GM18507 (cell line): Measurements from ENCODE around the gene SLC1A5.

Experiments
- DNase-seq: peaks from one replicate; pipeline ENCODE4 v3.0.0; 2011; ENCODE audit warnings: low read depth; ENCODE audit not compliant: insufficient read length; ENCODE audit errors: extremely low spot score
- FAIRE-seq: peaks from 2 replicates; lab custom pipeline; 2011; peaks lifted over from hg19 to GRCh38; lab: Jason Lieb, UNC

Gene SLC1A5

GRCh38 chr19:46748325-46749109 lies 39.9 kb downstream of the SLC1A5 start:
- FAIRE-seq = peak; percentile 69

GRCh38 chr19:46746281-46747057 lies 41.9 kb downstream of the SLC1A5 start, which contains the start of gene STRN4:
Gene STRN4 (minus strand): TSS chr19:46746450. CDS start chr19:46746430, 20 bp downstream.
- FAIRE-seq = no peak
- peak; percentile 80 for DNase-seq

More at GRCh38 chr19:46748325-46749109, 39.9 kb downstream of the SLC1A5 start:
- no peak for DNase-seq

- DNase-seq = no peak
- no peak for FAIRE-seq
These were observed 42.7 kb downstream of the SLC1A5 start, which contains the start of gene FKRP for GRCh38 chr19:46745521-46746280. Gene FKRP (plus strand): TSS chr19:46746057. CDS start chr19:46755451, 9,394 bp downstream.

GRCh38 chr19:46745030-46745429 lies 43.4 kb downstream of the SLC1A5 start:
- DNase-seq (no peak), FAIRE-seq (no peak)

- DNase-seq (no peak), FAIRE-seq (no peak)
These were observed 44.2 kb downstream of the SLC1A5 start for GRCh38 chr19:46744005-46744691.

- DNase-seq (no peak), FAIRE-seq (peak; percentile 61)
These were observed 45.4 kb downstream of the SLC1A5 start for GRCh38 chr19:46742926-46743480.

- DNase-seq (no peak), FAIRE-seq (no peak)
These were observed 46.9 kb downstream of the SLC1A5 start for GRCh38 chr19:46741447-46741846.

- no peak for DNase-seq
- no peak for FAIRE-seq
These were observed 49.1 kb downstream of the SLC1A5 start for GRCh38 chr19:46739290-46739771.

- no peak for FAIRE-seq
- DNase-seq = no peak
These were observed 50.6 kb downstream of the SLC1A5 start for GRCh38 chr19:46737761-46738171.

GRCh38 chr19:46737298-46737654 lies 51.1 kb downstream of the SLC1A5 start:
- DNase-seq = no peak
- no peak for FAIRE-seq

- DNase-seq = no peak
- no peak for FAIRE-seq
These were observed 51.7 kb downstream of the SLC1A5 start for GRCh38 chr19:46736531-46737297.

- FAIRE-seq (no peak), DNase-seq (no peak)
These were observed 54.6 kb downstream of the SLC1A5 start for GRCh38 chr19:46733690-46734292.

- FAIRE-seq (no peak), DNase-seq (no peak)
These were observed 55.3 kb downstream of the SLC1A5 start for GRCh38 chr19:46732966-46733689.

GRCh38 chr19:46732172-46732938 lies 56.0 kb downstream of the SLC1A5 start:
- FAIRE-seq (no peak), DNase-seq (no peak)

GRCh38 chr19:46731584-46731983 lies 56.8 kb downstream of the SLC1A5 start:
- FAIRE-seq (no peak), DNase-seq (no peak)

- DNase-seq (no peak), FAIRE-seq (no peak)
These were observed 57.3 kb downstream of the SLC1A5 start for GRCh38 chr19:46731007-46731501.
